Measurements from ENCODE around the gene BRINP1. TPM values are rescaled to one million over a fixed set of nuclear protein-coding genes. Genes with fewer than 3 reads are reported as not detected.

Gene BRINP1
- total RNA-seq, 1 experiment from 2014 or later, result 14.0 TPM

DNA sequence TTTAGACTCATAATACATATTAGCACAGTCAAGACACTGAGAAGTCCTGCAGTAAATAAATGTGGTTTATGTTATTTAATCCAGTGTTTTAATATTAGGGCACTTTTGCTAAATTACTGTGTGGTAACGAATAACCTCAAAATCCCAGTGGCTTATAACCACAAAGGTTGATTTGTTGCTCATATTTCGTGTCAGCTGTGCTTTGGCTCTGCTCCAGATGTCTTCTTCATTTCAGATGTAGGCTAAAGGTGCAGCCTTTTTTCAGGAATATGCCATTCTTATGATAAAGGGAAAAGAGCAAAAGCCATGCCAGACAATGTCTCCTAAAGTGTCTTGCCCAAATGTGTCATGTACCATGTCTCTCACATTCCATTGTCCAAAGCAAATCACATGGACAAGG lies 144.8 kb downstream of the BRINP1 start:
- Histone ChIP-seq H3K79me1 (ENCODE audit: insufficient read depth, low read depth, low read length, poor library complexity, severe bottlenecking) (no peaks in the 10 kb centered on the region), H3K9me3 (ENCODE audit: control insufficient read depth, low read depth, low read length) (no peaks in the 10 kb centered on the region), H3K56ac (ENCODE audit: insufficient read length, low read depth, low read length) (no peak overlapping the region), H2BK120ac (ENCODE audit: low read depth, low read length, poor library complexity, severe bottlenecking) (no peak overlapping the region), H3K27me3 (ENCODE audit: insufficient read depth, low read length) (no peaks in the 10 kb centered on the region), H3K9ac (ENCODE audit: extremely low read depth, insufficient read length, low read length) (no peak overlapping the region), H4K8ac (replicated peaks; ENCODE audit: insufficient read length, low read depth, low read length) (no peak overlapping the region), H3K14ac (ENCODE audit: insufficient read depth, low read length) (no peak overlapping the region), H3K18ac (ENCODE audit: insufficient read length, low read depth, low read length) (no peak overlapping the region), H2AK5ac (ENCODE audit: insufficient read length, low read length) (no peak overlapping the region), H2AFZ (ENCODE audit: low read length) (no peak overlapping the region), H4K91ac (ENCODE audit: insufficient read length, low read depth, low read length) (no peak overlapping the region), H3K23ac (ENCODE audit: insufficient read length, low read depth, low read length) (no peak overlapping the region), H2BK12ac (ENCODE audit: insufficient read length, low read depth, low read length) (no peak overlapping the region), H2BK5ac (ENCODE audit: insufficient read length, low read length) (no peak overlapping the region), H4K20me1 (ENCODE audit: control insufficient read depth, insufficient read depth, insufficient read length) (no peaks in the 10 kb centered on the region), H3K4me2 (ENCODE audit: insufficient read depth, insufficient read length, low read length) (no peak overlapping the region), H2BK20ac (ENCODE audit: low read depth, low read length, poor library complexity, severe bottlenecking) (no peak overlapping the region), H3K4me1 (ENCODE audit: insufficient read depth, low read length) (no peaks in the 10 kb centered on the region), H4K5ac (ENCODE audit: insufficient read length, low read depth, low read length) (no peak overlapping the region), H2BK15ac (ENCODE audit: low read depth, low read length) (no peak overlapping the region), H3K79me2 (ENCODE audit: insufficient read depth, low read length) (0 out of 2 replicates have a peak, but pooled peaks cover 1% of the 10 kb centered on the region), H3T11ph (ENCODE audit: low read length) (no peak overlapping the region), H3K4ac (ENCODE audit: low read depth, low read length) (no peak overlapping the region), H3K23me2 (ENCODE audit: insufficient read length, low read depth, low read length, poor library complexity, severe bottlenecking) (no peaks in the 10 kb centered on the region), H3K27ac (ENCODE audit: insufficient read length, low read depth, low read length) (no peak overlapping the region)
- DNase-seq, result no peak
- Mint-ChIP-seq H3K36me3 (ENCODE audit: insufficient read depth in 1 of 3, low read depth in 3 of 3) (peaks cover 3 to 6% (median 5%) of the 10 kb centered on the region in 3 experiments; a peak in 4 of 7 replicates), H3K4me3 (no peak overlapping the region), H3K4me1 (peaks cover 8 to 11% of the 10 kb centered on the region in 2 experiments), H3K27me3 (ENCODE audit: low read depth) (no peaks in the 10 kb centered on the region), H3K9me3 (no peaks in the 10 kb centered on the region), H3K27ac (no peak overlapping the region)
- WGBS (ENCODE audit: extremely low coverage, insufficient read length, low lambda C conversion rate), result no CpG with 5 or more reads among the region's 2 CpGs
- TF ChIP-seq CTCF (conservative IDR thresholded peaks at IDR 0.05), result no peak

Measured in H9 (cell line).